Urinary bladder (tissue), 4 donors: Measurements from ENCODE around the gene IL22RA2. TPM values are rescaled to one million over a fixed set of nuclear protein-coding genes. Genes with fewer than 3 reads are reported as not detected.

Experiments
- DNase-seq: peaks from one replicate; pipeline ENCODE4 v3.0.0-alpha.2; 2015; ENCODE audit errors: extremely low spot score
- H3K27ac ChIP-seq: one replicate; pipeline ENCODE4 v1.5.1; 2013; ENCODE audit warnings: low read depth, mild to moderate bottlenecking, moderate library complexity
- H3K36me3 ChIP-seq: one replicate; pipeline ENCODE4 v1.6.1; 2013; ENCODE audit warnings: mild to moderate bottlenecking, moderate library complexity; ENCODE audit not compliant: insufficient read depth
- H3K4me1 ChIP-seq: one replicate; pipeline ENCODE4 v1.6.1; 2013; ENCODE audit warnings: mild to moderate bottlenecking, moderate library complexity; ENCODE audit not compliant: insufficient read depth
- H3K4me3 ChIP-seq: one replicate; pipeline ENCODE4 v1.5.1; 2013; ENCODE audit warnings: low read depth, low read length
- WGBS: extraction: QIAGEN DNeasy Blood & Tissue Kit; methylation state at CpG from one replicate; pipeline ENCODE4 v1.1.7; 2013; 5-methylcytosine and 5-hydroxymethylcytosine counted together
- polyA plus RNA-seq: library from polyadenylated mRNA; stranded (reverse); fragments of 200-250 nt; gene quantifications from one replicate; pipeline ENCODE4 v1.2.3, GENCODE V29; 2013
- total RNA-seq: library from RNA; depleted of rRNA; stranded (reverse); fragments of >200 nt; gene quantifications from one replicate; pipeline ENCODE4 v1.2.3, GENCODE V29; 2014
- donor health status: healthy with polysubstance abuse.
- donor health status: healthy.

The IL22RA2 gene
- total and polyA plus RNA-seq, 2 donors: not detected

DNA sequence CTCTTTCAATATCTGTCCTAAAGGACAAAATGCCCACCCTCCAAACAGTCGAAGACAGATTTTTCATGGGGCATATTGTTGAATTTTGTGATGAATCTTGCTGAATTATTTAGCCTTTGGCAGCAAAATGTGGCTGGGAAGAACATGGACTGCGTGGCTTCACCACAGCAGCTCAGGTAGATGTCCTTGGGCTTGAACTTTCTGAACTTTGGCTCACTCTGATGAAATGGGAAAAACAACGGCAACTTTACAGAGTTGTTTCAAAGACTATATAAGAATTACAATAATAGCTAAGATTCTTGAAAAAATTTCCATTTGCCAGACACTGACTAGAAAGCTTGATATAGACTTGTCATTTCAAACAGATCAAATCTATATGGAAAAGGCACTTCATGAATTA is 75.9 kb downstream of the IL22RA2 start:
- Histone ChIP-seq H3K27ac (no peak overlapping the region), H3K4me3 (no peak overlapping the region), H3K4me1 (no peaks in the 10 kb centered on the region), H3K36me3 (no peaks in the 10 kb centered on the region)
- WGBS: 81% methylated on average over 3 of the region's 3 CpGs
- DNase-seq: no peak

DNA sequence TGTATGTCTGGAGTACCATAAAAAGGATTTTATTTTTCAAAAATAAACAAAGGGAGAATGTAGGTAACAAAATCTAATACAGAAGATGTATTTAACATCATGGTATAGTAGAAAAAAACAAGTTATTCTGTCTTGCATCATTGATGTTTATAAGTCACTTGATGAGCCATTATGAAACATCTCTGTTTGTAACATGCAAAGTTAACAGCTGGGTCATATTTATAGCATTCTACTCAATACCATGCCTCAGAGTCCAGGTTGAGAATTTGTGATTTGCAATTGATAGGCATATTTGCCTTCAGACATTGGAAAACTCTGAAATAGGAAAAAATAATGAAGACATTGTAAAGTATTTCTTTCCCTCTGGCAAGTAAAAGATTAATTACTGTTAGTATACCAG is 76.4 kb downstream of the IL22RA2 start:
- no peak overlapping the region for H3K4me3 ChIP-seq
- H3K4me1 ChIP-seq: no peaks in the 10 kb centered on the region
- DNase-seq: no peak
- no peak overlapping the region for H3K27ac ChIP-seq
- H3K36me3 ChIP-seq: no peaks in the 10 kb centered on the region

DNA sequence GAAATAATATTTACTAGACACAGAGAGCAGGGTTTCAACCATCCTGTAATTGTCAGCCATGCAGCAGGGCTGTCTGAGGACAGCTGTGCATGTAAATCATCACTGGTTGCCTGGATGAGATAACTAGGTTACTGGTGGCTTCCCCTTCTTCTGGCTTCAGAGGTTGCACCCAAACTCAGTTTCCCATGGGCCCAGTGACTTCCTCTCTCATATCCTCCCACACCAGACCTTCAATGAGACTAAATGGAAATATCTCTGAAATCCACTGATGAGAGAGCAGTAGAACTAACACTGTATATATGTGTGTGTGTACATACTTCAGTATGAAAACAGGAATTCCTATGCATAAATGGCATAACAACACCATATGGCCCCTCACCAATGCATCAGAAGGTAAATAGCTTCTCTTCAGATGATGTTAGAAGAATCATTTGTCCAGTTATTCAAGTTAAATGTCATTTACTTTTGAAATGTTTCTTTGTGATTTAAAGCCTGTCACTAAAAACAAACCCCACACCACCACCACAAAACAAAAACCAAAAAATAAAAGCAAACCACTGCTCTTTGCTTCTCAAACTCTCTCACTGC is 77.7 kb downstream of the IL22RA2 start:
- no peaks in the 10 kb centered on the region for H3K4me1 ChIP-seq
- no peaks in the 10 kb centered on the region for H3K36me3 ChIP-seq
- DNase-seq: no peak
- H3K4me3 ChIP-seq: no peak overlapping the region
- H3K27ac ChIP-seq: no peak overlapping the region

DNA sequence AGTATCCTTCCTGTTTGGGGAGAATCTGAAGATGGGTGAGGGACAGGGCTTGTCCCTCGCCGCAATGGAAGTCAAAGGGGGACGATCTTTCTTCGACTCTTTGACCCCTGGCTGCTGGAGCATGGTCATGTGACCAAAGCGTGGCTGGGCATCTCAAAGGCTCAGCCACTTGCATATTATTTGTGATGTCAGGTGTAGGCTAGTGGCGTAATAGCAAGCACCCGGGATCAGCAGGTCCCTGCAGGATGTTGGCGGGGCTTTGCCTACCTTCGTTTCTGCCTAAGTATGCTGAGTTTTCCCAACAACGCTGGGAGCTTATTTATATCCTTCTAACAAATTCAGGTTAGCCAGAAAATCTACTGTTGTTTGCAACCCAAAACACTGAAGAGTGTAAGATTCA is 78.4 kb downstream of the IL22RA2 start:
- Histone ChIP-seq H3K27ac (no peak overlapping the region), H3K4me1 (no peaks in the 10 kb centered on the region), H3K36me3 (no peaks in the 10 kb centered on the region), H3K4me3 (no peak overlapping the region)
- WGBS: 82% methylated on average over 10 of the region's 10 CpGs
- DNase-seq: no peak

DNA sequence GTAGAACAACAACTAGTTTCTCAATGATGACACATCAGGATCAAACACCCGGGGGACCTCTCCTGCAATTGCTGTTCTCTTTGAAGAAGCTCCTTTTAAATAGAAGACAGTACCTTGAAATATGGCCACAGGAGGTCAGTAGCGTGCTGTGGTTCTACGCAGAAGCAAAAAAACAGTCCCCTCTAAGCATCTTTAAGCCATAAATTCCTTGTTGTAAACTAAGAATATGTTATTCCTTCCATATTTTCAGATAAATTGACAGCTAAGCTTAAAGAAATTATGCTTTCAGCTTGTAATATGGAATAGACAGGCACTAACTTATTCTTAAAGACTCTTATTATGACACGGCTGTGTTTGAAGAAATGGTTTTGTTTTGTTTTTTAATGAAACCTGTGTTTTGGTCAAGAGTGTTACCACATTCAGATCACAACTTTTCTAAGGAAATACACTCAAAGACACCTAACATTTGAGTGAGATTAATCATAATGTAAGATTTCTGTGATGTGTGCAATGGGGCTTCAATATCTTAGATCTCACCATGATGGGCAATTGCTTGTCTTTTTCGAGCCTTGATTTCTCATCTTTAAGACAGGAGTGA is 78.9 kb downstream of the IL22RA2 start:
- no peak overlapping the region for H3K27ac ChIP-seq
- 34% methylated on average over 5 of the region's 5 CpGs for WGBS
- no peaks in the 10 kb centered on the region for H3K4me1 ChIP-seq
- H3K36me3 ChIP-seq: no peaks in the 10 kb centered on the region
- H3K4me3 ChIP-seq: no peak overlapping the region
- peak; percentile 15 for DNase-seq

Other genes starting within 250 kb of the IL22RA2 start
- 4.4 TPM for gene IL20RA, start 128.7 kb downstream of the IL22RA2 start, total RNA-seq
- gene IL20RA, start 128.7 kb downstream of the IL22RA2 start, polyA plus RNA-seq: 2.1 TPM
- gene IFNGR1, start 45.7 kb upstream of the IL22RA2 start, total RNA-seq: 105 TPM
- gene IFNGR1, start 45.7 kb upstream of the IL22RA2 start, polyA plus RNA-seq: 78.8 TPM